Measurements from ENCODE around the gene ZNF682.
"Not testable (repeated sequence)": the region's sequence is repeated elsewhere in the genome, so short reads cannot be mapped to it uniquely, and the experiment has no call there.

Gene ZNF682

GRCh38 chr19:20039203-20039723 lies at the start of gene ZNF682:
ZNF682 (minus strand) TSS chr19:20039505; CDS start chr19:20039345, 160 bp downstream.
- DNase-seq = peak; percentile 93

DNA sequence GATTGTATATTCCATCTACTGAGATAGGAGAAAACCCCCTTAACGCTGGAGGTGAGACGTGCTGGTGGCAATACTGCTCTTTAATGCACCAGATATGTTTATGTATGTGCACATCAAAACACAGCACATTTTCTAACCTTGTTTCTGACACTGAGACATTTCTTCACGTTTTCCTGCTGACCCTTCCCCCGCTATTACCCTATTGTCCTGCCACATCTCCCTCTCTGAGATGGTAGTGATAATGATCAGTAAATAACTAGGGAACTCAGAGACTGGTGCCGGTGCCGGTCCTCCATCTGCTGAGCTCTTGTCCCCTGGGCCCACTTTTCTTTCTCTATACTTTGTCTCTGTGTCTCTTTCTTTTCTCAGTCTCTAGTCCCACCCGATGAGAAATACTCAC lies 43.6 kb upstream of the ZNF682 start:
- not testable (repeated sequence) for DNase-seq

DNA sequence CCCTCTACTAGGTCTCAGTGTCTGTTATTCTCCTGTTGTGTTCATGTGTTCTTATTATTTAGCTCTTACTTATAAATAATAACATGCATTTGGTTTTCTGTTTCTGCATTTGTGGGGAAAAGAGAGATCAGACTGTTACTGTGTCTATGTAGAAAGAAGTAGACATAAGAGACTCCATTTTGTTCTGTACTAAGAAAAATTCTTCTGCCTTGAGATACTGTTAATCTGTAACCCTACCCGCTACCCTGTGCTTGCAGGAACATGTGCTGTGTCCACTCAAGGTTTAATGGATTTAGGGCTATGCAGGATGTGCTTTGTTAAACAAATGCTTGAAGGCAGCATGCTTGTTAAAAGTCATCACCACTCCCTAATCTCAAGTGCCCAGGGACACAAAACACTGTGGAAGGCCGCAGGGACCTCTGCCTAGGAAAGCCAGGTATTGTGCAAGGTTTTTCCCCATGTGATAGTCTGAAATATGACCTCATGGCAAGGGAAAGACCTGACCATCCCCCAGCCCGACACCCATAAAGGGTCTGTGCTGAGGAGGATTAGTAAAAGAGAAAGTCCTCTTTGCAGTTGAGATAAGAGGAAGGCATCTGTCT lies 43.0 kb upstream of the ZNF682 start:
- not testable (repeated sequence) for DNase-seq

DNA sequence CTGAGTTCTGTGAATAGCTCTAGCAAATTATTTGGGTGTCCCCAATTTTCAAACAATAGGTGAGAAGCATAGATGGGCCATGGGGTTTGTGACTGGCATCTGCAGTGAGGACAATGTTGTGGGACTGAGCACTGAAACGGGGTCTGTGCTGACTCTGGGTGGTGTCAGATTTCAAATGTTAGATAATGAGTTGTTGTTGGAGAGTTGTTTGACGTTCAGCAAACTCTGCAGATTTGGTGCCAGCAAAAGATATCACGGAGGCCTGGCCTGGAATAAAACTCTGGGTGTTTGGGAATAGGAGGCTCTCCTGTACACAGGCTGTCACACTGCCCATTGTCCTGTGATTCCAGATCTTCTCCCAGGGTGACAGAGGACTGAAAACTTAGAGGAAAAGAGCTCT lies 41.4 kb upstream of the ZNF682 start:
- no peak for DNase-seq

- no peak for DNase-seq
Measured at GRCh38 chr19:20079476-20079875, 40.2 kb upstream of the ZNF682 start.

DNA sequence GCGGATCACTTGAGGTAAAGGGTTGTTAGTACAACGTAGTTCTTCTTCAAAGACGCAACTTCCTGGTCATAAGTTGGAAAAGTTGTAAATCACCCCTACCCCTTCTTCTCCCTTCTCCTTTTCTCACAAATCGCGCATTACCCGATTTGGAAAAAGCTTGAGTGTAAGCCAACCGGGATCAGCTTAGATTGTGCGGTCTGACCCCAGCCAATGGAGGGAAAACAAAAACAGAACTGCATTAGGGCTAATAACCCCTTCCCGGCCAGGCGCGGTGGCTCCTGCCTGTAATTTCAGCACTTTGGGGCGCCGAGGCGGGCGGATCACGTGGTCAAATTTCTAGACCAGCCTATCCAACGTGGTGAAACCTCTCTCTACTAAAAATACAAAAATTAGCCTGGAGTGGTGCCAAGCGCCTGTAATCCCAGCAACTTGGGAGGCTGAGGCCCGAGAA lies 39.3 kb upstream of the ZNF682 start:
- no peak for DNase-seq

- DNase-seq = peak; percentile 89
Measured at GRCh38 chr19:20077791-20078463, 38.6 kb upstream of the ZNF682 start, which contains the start of gene ZNF90. ZNF90 (plus strand) TSS chr19:20078000; CDS start chr19:20078133, 133 bp downstream.

DNA sequence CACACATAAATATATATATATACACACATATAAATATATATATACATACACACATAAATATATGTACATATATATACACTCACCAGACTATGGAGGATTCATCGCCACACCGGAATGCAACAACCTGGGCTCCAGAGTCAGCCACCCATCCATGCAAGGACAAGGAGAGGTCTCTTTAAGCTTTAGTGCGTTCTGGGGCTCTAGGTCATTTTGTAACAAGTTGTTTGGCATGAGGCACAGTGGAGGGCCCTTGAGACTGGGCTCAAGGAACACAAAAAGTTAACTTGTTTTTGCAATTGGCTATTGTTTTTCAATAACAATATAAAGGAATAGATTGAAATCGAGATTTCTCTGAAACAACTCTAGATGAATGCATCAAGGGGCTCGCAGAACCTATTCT lies 33.6 kb upstream of the ZNF682 start:
- DNase-seq = no peak

GRCh38 chr19:20070691-20071090 lies 31.4 kb upstream of the ZNF682 start:
- DNase-seq = no peak

DNA sequence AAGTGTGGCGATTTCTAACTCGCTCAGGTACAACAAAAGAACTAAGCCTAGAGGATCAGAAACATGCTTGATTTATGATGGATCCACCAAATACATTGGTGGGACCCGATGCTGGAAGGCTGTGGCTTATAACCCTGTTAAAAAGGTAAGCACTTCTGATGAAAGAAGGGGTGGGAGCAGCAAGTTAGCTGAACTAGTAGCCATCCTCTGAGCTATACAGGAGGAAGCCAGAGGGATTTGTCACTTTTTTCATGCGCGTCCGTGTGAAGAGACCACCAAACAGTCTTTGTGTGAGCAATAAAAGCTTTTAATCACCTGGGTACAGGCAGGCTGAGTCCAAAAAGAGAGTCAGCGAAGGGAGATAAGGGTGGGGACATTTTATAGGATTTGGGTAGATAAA lies 29.3 kb upstream of the ZNF682 start:
- DNase-seq = not testable (repeated sequence)

- no peak for DNase-seq
Measured at GRCh38 chr19:20067943-20068342, 28.6 kb upstream of the ZNF682 start.

GRCh38 chr19:20066861-20067260 lies 27.6 kb upstream of the ZNF682 start:
- no peak for DNase-seq

DNA sequence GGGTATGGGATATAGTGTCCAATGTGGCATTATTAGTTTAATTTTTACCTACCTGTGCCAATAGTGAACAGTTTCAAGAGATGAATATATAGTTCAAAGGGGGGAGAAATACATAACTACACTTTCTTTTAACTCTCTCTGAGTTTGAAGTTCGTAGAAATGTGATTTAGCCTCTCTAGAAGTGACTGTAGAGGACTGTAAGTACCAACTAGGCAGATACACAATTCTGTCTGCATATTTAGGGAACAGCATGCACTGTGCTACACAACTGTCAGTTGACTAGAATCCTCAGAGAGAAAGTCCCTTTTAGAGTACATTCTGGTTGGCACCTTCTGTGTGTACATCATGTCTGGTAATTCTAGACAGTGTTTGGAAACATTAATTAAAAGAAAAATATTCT lies 21.0 kb upstream of the ZNF682 start:
- DNase-seq = no peak

DNA sequence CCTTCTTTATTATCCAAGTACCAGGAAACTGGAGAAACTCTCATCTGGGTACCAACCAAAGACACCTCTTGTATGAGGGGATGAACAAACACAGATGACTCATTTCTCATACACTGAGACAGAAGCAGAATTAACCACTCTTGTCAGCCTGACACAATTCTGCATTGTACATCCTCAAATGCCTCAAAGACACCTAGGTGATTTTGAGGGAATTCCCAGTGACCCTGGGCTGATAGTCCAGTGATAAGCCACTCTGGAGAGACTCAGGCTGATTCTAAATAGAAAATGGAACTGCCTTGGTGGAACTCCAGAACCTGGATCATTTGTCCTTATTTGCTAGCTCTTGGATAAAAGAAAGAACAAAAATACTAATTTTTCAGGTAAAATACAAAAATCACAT lies 19.4 kb upstream of the ZNF682 start:
- not testable (repeated sequence) for DNase-seq

GRCh38 chr19:20051841-20052768 lies 12.8 kb upstream of the ZNF682 start:
- peak; percentile 92 for DNase-seq

GRCh38 chr19:20045742-20046141 lies 6.4 kb upstream of the ZNF682 start:
- not testable (repeated sequence) for DNase-seq

- DNase-seq = no peak
Measured at GRCh38 chr19:20044663-20045062, 5.4 kb upstream of the ZNF682 start.

GRCh38 chr19:20038358-20039202 lies 725 bp downstream of the ZNF682 start:
- no peak for DNase-seq

DNA sequence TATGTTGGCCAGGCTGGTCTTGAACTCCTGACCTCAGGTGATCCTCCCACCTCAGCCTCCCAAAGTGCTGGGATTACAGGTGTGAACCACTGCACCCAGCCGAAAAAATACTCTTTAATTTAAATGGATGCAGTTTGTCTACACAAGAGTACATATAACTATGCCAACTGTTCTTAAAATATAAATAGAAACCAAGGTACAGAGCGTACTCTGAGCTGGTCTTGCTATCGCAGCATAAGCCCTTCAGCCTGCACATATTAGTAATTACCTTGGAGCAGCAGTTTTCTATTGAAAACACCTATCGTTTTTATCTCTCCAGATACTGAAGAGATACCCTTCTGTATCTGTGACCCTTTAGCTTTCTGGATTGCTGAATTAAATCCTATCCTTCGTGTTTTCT lies 3.4 kb downstream of the ZNF682 start:
- no peak for DNase-seq

DNA sequence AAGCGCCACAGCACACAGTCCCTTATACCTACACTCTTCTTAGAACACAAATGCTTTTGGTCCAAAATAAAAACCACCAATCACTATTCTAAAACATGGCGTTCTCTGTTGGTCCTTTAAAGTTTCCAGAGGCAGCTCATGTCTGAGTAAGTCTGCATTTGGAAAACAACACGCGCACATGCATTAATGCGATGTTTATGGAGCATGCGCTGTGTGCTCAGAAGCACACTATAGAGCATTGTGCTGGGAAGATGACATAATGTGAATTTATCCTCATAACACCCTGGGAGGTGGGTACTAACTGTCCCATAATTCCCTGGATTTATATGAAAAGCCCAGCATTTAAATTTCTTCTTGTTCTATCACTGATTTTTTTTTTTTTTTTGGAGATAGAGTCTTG lies 10.7 kb downstream of the ZNF682 start:
- DNase-seq = no peak

GRCh38 chr19:20005741-20006140 lies 33.6 kb downstream of the ZNF682 start:
- DNase-seq = no peak

DNA sequence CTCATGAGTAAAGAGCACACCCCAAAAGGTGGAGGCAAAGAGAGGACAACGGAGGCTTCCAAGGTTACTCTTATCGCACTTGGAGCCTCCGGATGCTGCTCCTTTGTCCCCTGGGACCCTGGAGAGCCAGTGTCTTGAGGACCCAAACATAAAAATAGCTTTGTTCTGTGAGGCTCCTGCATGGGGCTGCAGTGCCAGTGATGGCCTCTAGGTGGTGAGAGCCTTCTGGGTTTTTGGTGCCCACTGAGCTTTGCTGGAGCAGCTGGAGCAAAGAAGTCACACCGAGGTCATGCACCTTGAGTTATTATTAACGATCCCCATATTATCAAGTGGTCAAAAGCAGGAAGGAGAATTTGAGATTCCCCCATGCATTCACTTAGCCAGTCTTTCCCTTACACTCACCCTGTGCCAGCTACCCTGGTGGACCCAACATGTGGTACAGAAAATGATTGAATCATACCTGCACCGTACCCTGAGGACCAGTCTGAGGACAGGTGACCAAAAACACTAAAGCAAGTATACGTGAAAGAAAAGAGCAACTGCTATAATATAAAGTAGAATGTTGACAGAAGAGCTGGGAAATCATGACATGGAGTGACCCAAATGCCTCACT lies 41.5 kb downstream of the ZNF682 start:
- no peak for DNase-seq
